Panc1 (cell line): Measurements from ENCODE around the gene PTEN. TPM values are rescaled to one million over a fixed set of nuclear protein-coding genes. Genes with fewer than 3 reads are reported as not detected.
A peak's percentile ranks its signal among the peaks of the same experiment; 100 is the strongest.

Source experiments
- ATAC-seq: fragments of 200-7000 bp; cut with Tn5 transposase; 2 replicates; pipeline ENCODE4 v1.9.1; 2020; ENCODE audit warnings: mild to moderate bottlenecking, moderate library complexity
- BruUV-seq: library from RNA; stranded (reverse); fragments of 400-500 nt; replicated peaks from 2 replicates; lab custom pipeline; 2021; lab: Mats Ljungman, UMichigan
- CTCF ChIA-PET: fragments of 300-600 bp; sonication (Branson Sonifier 250); formaldehyde crosslinking; loops from one replicate; lab custom pipeline; 2022; ENCODE audit warnings: antibody characterized with exemption; lab: Charles Lee
- POLR2A ChIA-PET: fragments of 300-600 bp; sonication (Branson Sonifier 250); formaldehyde crosslinking; loops from one replicate; lab custom pipeline; 2022; ENCODE audit warnings: antibody characterized with exemption; lab: Charles Lee
- DNase-seq: peaks from one replicate; pipeline ENCODE4 v3.0.0-alpha.2; 2010; ENCODE audit warnings: low read depth, low spot score
- H3K27ac ChIP-seq: 2 replicates; pipeline ENCODE4 v1.5.1; 2011; ENCODE audit warnings: mild to moderate bottlenecking, low read length, inconsistent platforms
- H3K27me3 ChIP-seq: fragments of 200-500 bp; sonication (Bioruptor generic); 2 replicates; pipeline ENCODE4 v1.6.0; 2014; ENCODE audit warnings: low read length, inconsistent platforms; ENCODE audit not compliant: control insufficient read depth, insufficient read depth
- H3K36me3 ChIP-seq: fragments of 200-500 bp; sonication (Bioruptor generic); 2 replicates; pipeline ENCODE4 v1.5.1; 2014; ENCODE audit warnings: inconsistent platforms, mild to moderate bottlenecking, low read length, moderate library complexity; ENCODE audit not compliant: control insufficient read depth, insufficient read depth
- H3K4me1 ChIP-seq: 2 replicates; pipeline ENCODE4 v1.5.1; 2011; ENCODE audit warnings: inconsistent platforms, mild to moderate bottlenecking, low read length, moderate library complexity; ENCODE audit not compliant: control insufficient read depth, insufficient read depth
- H3K4me3 ChIP-seq, 2 experiments: 2 replicates each; pipeline ENCODE4 v1.5.1; 2011 to 2012; ENCODE audit warnings: low read depth in 2 of 2, low read length in 2 of 2, mild to moderate bottlenecking in 2 of 2, inconsistent platforms in 1 of 2, moderate library complexity in 1 of 2
- H3K9me3 ChIP-seq: fragments of 200-500 bp; sonication (Bioruptor generic); 2 replicates; pipeline ENCODE4 v1.5.1; 2014; ENCODE audit warnings: low read depth, mild to moderate bottlenecking, inconsistent platforms, low read length, moderate library complexity; ENCODE audit not compliant: control insufficient read depth, insufficient read depth
- CTCF ChIP-seq: fragments of 450-650 bp; IDR thresholded peaks from 2 replicates; pipeline ENCODE4 v1.5.1; 2017; ENCODE audit warnings: mild to moderate bottlenecking
- POLR2AphosphoS5 ChIP-seq: IDR thresholded peaks from 2 replicates; pipeline ENCODE4 v1.6.1; 2012; ENCODE audit warnings: mild to moderate bottlenecking, low read depth, low read length, moderate library complexity
- REST ChIP-seq, 2 experiments: IDR thresholded peaks; 2 replicates each; pipeline ENCODE4 v1.6.1; 2011 to 2012; ENCODE audit warnings: low read depth in 2 of 2, control low read depth in 1 of 2, low read length in 1 of 2, mild to moderate bottlenecking in 1 of 2, moderate library complexity in 1 of 2; ENCODE audit not compliant: insufficient read depth in 1 of 2
- SIN3A ChIP-seq: IDR thresholded peaks from 2 replicates; pipeline ENCODE4 v1.6.1; 2012; ENCODE audit warnings: low read depth, mild to moderate bottlenecking, low read length, moderate library complexity, borderline replicate concordance; ENCODE audit not compliant: insufficient read depth
- TCF7L2 ChIP-seq: IDR thresholded peaks from 2 replicates; pipeline ENCODE4 v1.6.1; 2011; ENCODE audit warnings: mild to moderate bottlenecking, low read depth, low read length, inconsistent platforms
- in situ Hi-C: cut with HindIII; loops from 2 replicates; pipeline ENCODE4 v1.10.0; 2016; ENCODE audit warnings: low sequenced_read_pairs, low pct_unique_long_range_greater_than_20kb
- intact Hi-C: fragments of 100-400 bp; cut with micrococcal nuclease; formaldehyde crosslinking; loops from one replicate; pipeline ENCODE4 v1.10.0; 2022; ENCODE audit not compliant: unreplicated experiment
- total RNA-seq: library from RNA; stranded (reverse); gene quantifications from one replicate; pipeline ENCODE4 v1.2.1, GENCODE V29; 2021; ENCODE audit not compliant: unreplicated experiment

The PTEN gene
- total RNA-seq, 1 experiment from 2014 or later: 88.9 TPM

GRCh38 chr10:87915989-87916388, 52.6 kb downstream of the PTEN start:
- Histone ChIP-seq H3K36me3 (no peaks in the 10 kb centered on the region), H3K4me1 (no peaks in the 10 kb centered on the region; the same call in 1 of the 2 replicates), H3K27me3 (no peaks in the 10 kb centered on the region), H3K9me3 (peaks cover 7% of the 10 kb centered on the region; the same call in 1 of the 2 replicates), H3K27ac (no peak overlapping the region), H3K4me3 (no peak overlapping the region)
- TF ChIP-seq TCF7L2: no peak
- TF ChIP-seq SIN3A: no peak
- no peak for TF ChIP-seq CTCF
- TF ChIP-seq POLR2AphosphoS5: no peak
- TF ChIP-seq REST (IDR thresholded peaks at IDR 0.05; ENCODE audit: insufficient read depth in 1 of 2, low read depth in 2 of 2, low read length in 1 of 2): no peak
- no peak for ATAC-seq
- intact Hi-C loops (no loop called here), in situ Hi-C loops (no loop called here)
- POLR2A ChIA-PET: no interaction called here
- no peak for DNase-seq
- CTCF ChIA-PET: no interaction called here
- no TSS peak for BruUV-seq

GRCh38 chr10:87916515-87916914, 53.1 kb downstream of the PTEN start:
- TSS peak; percentile 5 for BruUV-seq
- in situ Hi-C loops: no loop called here
- no peaks in the 10 kb centered on the region; the same call in 1 of the 2 replicates for H3K4me1 ChIP-seq
- intact Hi-C loops: no loop called here
- ChIA-PET POLR2A (no interaction called here), CTCF (no interaction called here)
- ATAC-seq: no peak
- no peaks in the 10 kb centered on the region for H3K36me3 ChIP-seq
- H3K27ac ChIP-seq: no peak overlapping the region
- H3K27me3 ChIP-seq: no peaks in the 10 kb centered on the region
- H3K4me3 ChIP-seq: no peak overlapping the region
- H3K9me3 ChIP-seq: peaks cover 7% of the 10 kb centered on the region; the same call in 1 of the 2 replicates
- TF ChIP-seq CTCF (no peak), REST (IDR thresholded peaks at IDR 0.05; ENCODE audit: insufficient read depth in 1 of 2, low read depth in 2 of 2, low read length in 1 of 2) (no peak), SIN3A (no peak), TCF7L2 (no peak), POLR2AphosphoS5 (no peak)
- no peak for DNase-seq
